SK-N-MC (cell line): ENCODE results near the gene RWDD1.
"Not testable (repeated sequence)": the region's sequence is repeated elsewhere in the genome, so short reads cannot be mapped to it uniquely, and the experiment has no call there.

Experiments used
- DNase-seq: peaks from one replicate; pipeline ENCODE4 v3.0.0-alpha.2; 2011; ENCODE audit warnings: low read depth, low spot score
- H3K27ac ChIP-seq: fragments of 200-600 bp; sonication (generic); 2 replicates; pipeline ENCODE4 v1.5.1; 2016; ENCODE audit warnings: mixed run types
- H3K36me3 ChIP-seq: fragments of 200-600 bp; sonication (generic); 2 replicates; pipeline ENCODE4 v1.6.1; 2017; ENCODE audit warnings: antibody characterized with exemption, low read length, mixed read lengths; ENCODE audit not compliant: insufficient read depth
- H3K4me3 ChIP-seq: fragments of 200-600 bp; sonication (generic); 2 replicates; pipeline ENCODE4 v1.5.1; 2016
- H3K9ac ChIP-seq: fragments of 200-600 bp; sonication (generic); 2 replicates; pipeline ENCODE4 v1.8.0; 2017; ENCODE audit warnings: mixed run types, mixed read lengths; ENCODE audit not compliant: insufficient read length
- H3K9me3 ChIP-seq: fragments of 200-600 bp; sonication (generic); 2 replicates; pipeline ENCODE4 v1.6.1; 2017; ENCODE audit warnings: low read depth, mild to moderate bottlenecking, antibody characterized with exemption, low read length, moderate library complexity, mixed read lengths
- EZH2 ChIP-seq: fragments of 200-600 bp; sonication (generic); IDR thresholded peaks from one replicate; pipeline ENCODE4 v1.6.1; 2017; ENCODE audit warnings: antibody characterized with exemption
- FOXP2 ChIP-seq: optimal IDR thresholded peaks from 2 replicates; pipeline ENCODE3; 2011; ENCODE audit warnings: mild to moderate bottlenecking, moderate library complexity; ENCODE audit not compliant: insufficient read depth; ENCODE audit errors: extremely low read length, control extremely low read depth
- POLR2AphosphoS5 ChIP-seq: IDR thresholded peaks from 2 replicates; pipeline ENCODE4 v1.6.1; 2012; ENCODE audit warnings: mild to moderate bottlenecking, low read depth, low read length, borderline replicate concordance

The RWDD1 gene

DNA sequence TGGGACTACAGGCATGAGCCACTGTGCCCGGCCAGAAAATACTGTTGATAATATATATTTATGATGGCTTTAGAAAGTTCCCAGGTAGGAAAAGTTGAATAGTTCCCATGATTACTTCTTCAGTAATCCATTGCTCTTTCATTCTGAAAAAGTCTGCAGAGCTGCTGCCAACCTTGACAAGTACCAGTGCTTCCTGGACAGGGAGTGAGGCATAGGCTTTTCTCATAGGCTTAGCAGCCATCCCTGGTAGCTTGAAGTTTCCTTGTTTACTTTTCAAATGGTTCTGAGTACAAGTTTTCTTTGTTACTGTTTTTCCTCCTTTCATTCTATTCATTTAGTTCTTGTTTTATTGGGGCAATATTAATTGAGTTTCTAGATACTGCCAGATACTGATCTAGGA lies 7.8 kb downstream of the RWDD1 start:
- no peak for TF ChIP-seq FOXP2
- TF ChIP-seq POLR2AphosphoS5 = no peak
- no peak for TF ChIP-seq EZH2
- no peak overlapping the region for H3K9ac ChIP-seq
- peaks cover 60% of the 10 kb centered on the region for H3K36me3 ChIP-seq
- no peak overlapping the region for H3K27ac ChIP-seq
- H3K9me3 ChIP-seq = no peaks in the 10 kb centered on the region
- no peak overlapping the region for H3K4me3 ChIP-seq
- no peak for DNase-seq

DNA sequence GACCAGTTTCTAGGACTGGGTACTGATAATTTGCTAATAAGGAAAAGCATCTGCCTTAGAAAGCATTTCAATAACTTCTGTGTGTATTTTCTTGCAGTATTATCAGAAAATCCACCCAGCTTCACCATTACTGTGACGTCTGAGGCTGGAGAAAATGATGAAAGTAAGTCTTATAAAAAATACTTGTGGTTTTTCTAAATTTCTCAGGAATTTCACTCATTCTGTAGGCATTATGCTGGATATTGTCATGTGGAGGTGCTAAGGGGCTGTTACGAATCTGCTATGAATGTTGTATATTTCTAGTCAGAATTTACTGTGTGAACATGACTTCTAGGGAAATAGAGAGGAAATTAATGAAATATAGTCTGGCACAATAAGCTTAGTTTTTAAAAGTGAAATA lies 8.9 kb downstream of the RWDD1 start:
- Histone ChIP-seq H3K36me3 (peaks cover 64% of the 10 kb centered on the region), H3K9me3 (no peaks in the 10 kb centered on the region), H3K9ac (no peak overlapping the region), H3K27ac (0 out of 2 replicates have a peak overlapping the region, but pooled peaks have one; percentile 26), H3K4me3 (no peak overlapping the region)
- TF ChIP-seq FOXP2 (no peak), POLR2AphosphoS5 (no peak), EZH2 (no peak)
- no peak for DNase-seq

DNA sequence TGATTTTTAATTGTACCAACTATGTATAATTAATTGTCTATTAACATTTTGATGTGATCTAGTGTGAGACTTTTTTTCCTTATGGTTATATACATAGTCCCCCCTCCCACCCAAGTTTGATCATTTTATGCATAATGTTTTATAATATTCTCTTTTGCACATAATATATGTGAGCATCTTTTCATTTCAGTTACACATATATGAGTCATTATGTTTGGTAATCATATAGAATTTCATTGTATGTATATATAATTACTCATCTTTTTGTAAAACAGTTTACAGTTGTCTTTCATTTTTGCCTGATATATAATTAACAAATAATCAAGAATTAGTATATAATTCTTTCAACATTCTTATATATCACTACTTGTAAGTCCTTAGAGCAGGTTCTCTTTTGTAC lies 15.0 kb downstream of the RWDD1 start:
- Histone ChIP-seq H3K9ac (no peak overlapping the region), H3K36me3 (peaks cover 72% of the 10 kb centered on the region), H3K9me3 (no peaks in the 10 kb centered on the region), H3K27ac (no peak overlapping the region), H3K4me3 (no peak overlapping the region)
- TF ChIP-seq FOXP2 (no peak), POLR2AphosphoS5 (no peak), EZH2 (no peak)
- DNase-seq = no peak

DNA sequence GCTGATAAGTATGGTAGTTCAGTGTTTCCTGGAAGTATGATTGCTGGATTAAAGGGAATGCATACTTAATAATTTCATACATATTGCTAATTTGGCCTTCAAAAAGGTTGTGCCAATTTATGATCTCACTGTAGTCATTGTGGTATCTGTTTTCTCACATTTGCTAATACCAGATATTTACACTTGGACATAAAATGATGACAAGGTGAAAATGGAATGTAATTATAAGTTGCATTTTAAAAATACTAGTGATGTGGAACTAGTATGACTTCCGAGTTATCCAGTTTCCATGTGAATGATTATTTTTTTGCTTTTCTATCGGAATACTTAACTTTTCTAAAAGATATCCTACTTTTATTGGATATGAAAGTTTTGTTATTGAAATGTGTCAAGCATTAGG lies 15.4 kb downstream of the RWDD1 start:
- H3K27ac ChIP-seq = no peak overlapping the region
- TF ChIP-seq EZH2 (no peak), FOXP2 (no peak), POLR2AphosphoS5 (no peak)
- no peak for DNase-seq
- H3K36me3 ChIP-seq = peaks cover 72% of the 10 kb centered on the region
- H3K4me3 ChIP-seq = no peak overlapping the region
- H3K9me3 ChIP-seq = no peaks in the 10 kb centered on the region
- no peak overlapping the region for H3K9ac ChIP-seq

DNA sequence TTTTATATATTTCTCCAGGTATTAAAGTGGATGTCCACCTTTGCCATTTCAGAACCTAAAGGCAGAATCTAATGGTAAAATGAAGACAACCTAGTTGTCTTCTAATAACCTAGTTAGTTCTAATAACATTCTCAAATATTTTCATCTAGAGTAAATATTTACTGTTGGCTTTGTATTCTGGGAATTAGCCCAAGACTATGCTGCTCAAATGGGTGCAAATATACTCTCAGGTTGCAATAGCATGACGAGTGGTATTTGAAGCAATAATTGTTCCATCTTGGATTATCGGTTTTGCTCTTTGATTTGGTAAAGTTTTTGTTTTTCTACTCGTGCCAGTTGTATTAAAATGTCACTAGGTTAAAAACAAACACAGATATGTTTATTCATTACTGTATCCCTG lies 23.9 kb downstream of the RWDD1 start:
- Histone ChIP-seq H3K27ac (no peak overlapping the region), H3K36me3 (peaks cover 32% of the 10 kb centered on the region), H3K9me3 (no peaks in the 10 kb centered on the region), H3K4me3 (no peak overlapping the region), H3K9ac (no peak overlapping the region)
- TF ChIP-seq EZH2 (no peak), FOXP2 (no peak), POLR2AphosphoS5 (no peak)
- DNase-seq = no peak

DNA sequence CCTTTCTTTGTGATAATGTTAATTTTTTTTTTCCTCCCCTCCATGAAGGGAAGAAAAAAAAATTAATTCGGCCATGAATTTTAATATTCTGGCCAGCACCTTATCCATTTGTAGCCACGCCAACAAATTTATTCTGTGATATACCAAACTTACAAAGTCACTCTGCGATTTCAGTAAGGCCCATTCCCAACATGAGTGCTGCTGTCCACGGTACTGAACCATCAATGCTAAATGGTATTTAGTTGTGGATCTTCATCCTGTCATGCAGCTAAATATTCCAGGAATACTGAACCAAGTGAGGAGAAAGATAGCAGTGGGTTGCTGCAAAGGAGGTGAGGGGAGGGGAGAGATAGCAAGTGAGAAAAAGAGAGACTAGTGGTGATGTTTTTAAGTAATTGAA lies 25.5 kb downstream of the RWDD1 start:
- Histone ChIP-seq H3K9me3 (no peaks in the 10 kb centered on the region), H3K9ac (no peak overlapping the region), H3K4me3 (no peak overlapping the region), H3K27ac (no peak overlapping the region), H3K36me3 (peaks cover 17% of the 10 kb centered on the region)
- DNase-seq = peak; percentile 10
- TF ChIP-seq EZH2 (no peak), POLR2AphosphoS5 (no peak), FOXP2 (no peak)

DNA sequence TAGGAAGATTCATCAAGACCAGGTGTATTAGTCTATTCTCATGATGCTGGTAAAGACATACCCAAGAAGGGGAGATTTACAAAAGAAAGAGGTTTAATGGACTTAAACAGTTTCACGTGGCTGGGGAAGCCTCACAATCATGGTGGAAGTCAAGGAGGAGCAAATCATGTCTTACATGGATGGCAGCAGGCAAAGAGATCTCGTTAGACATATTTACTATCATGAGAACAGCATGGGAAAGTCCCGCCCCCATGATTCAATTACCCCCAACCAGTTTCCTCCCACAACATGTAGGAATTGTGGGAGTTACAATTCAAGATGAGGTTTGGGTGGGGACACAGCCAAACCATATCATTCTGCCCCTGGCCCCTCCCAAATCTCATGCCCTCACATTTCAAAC lies 32.6 kb downstream of the RWDD1 start:
- H3K9ac ChIP-seq = not testable (repeated sequence)

DNA sequence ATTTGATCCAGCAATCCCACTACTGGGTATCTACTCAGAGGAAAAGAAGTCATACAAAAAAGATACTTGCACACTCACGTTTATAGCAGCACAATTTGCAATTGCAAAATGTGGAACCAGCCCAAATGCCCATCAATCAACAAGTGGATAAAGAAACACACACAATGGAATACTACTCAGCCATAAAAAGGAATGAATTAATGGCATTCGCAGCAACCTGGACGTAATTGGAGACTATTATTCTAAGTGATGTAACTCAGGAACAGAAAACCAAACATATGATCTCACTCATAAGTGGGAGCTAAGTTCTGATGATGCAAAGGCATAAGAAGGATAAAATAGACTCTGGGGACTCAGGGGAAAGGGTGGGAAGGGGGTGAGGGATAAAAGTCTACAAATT lies 33.6 kb downstream of the RWDD1 start:
- not testable (repeated sequence) for H3K27ac ChIP-seq, H3K4me3 ChIP-seq, H3K9me3 ChIP-seq, H3K9ac ChIP-seq, DNase-seq, H3K36me3 ChIP-seq

More for the DNA sequence above, 32.6 kb downstream of the RWDD1 start:
- H3K9me3 ChIP-seq, H3K27ac ChIP-seq, DNase-seq, H3K36me3 ChIP-seq, H3K4me3 ChIP-seq: not testable (repeated sequence)

DNA sequence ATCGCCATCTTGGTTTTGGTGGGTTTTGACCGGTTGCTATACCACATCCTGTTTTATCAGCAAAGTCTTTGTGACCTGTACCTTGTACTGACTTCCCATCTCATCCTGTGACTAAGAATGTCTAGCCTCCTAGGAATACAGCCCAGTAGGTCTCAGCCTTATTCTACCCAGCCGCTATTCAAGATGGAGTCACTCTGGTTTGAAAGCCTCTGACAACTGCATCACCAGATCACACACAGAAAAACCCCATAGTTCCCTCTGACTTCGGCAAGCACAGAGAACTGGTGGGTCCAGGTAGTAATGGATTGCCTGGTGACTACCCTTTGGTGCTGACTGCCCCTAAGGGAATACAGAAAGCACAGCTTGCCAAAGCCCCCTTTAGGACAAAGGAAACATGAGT lies 34.6 kb downstream of the RWDD1 start:
- Histone ChIP-seq H3K9ac (no peak overlapping the region), H3K36me3 (no peaks in the 10 kb centered on the region), H3K4me3 (no peak overlapping the region), H3K27ac (no peak overlapping the region), H3K9me3 (no peaks in the 10 kb centered on the region)
- TF ChIP-seq POLR2AphosphoS5 (no peak), FOXP2 (no peak), EZH2 (no peak)
- DNase-seq = no peak

DNA sequence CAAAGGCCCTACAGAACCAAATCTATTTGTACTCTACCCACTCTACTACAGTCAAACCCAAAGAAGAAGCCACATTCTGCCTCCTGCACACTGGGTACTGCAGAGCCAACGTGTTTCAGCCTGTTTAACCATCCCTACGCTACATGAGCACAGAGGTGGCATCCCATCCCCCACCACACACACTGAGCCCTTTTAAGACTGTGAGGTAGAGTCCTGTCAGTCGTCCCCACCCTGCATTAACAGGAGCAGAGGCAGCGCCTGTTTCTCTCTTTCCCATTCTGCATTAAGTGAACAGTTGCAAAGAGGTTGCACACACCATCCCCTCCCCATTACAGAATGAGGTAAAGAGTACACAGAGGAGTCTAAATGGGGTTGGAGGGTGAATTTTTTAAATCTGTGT lies 39.8 kb downstream of the RWDD1 start:
- TF ChIP-seq EZH2 (no peak), POLR2AphosphoS5 (no peak), FOXP2 (no peak)
- Histone ChIP-seq H3K9me3 (no peaks in the 10 kb centered on the region), H3K4me3 (no peak overlapping the region), H3K27ac (no peak overlapping the region), H3K9ac (no peak overlapping the region), H3K36me3 (no peaks in the 10 kb centered on the region)
- DNase-seq = no peak
